ENCODE measurements around the gene OR2M5.

DNA sequence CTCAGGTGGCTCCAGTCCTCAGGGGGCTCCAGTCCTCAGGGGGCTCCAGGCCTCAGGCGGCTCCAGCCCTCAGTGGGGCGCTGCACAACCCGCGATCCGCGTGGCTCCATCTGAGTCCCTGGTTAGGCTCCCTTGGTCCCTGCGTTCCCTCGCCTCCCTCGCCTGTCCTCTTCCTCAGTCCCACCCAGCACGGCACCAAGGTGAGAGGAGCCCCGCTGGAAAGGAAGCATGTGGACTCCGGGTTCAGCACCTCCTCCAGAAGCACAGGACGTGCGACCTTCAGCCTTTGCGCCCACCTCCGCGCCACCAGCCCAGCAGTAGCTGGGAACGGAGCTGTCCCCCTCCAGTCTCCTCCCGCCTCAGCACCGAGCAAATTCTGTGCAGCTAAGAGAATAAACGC, 8.1 kb upstream of the OR2M5 start:
- TF ChIP-seq POLR2A (IDR thresholded peaks at IDR 0.05; ENCODE audit: control extremely low read depth in 1 of 2, low read depth in 2 of 2, low read length in 2 of 2) (no peak), ATF2 (IDR thresholded peaks at IDR 0.05; ENCODE audit: low read length) (no peak), TBP (IDR thresholded peaks at IDR 0.05; ENCODE audit: low read depth, low read length) (no peak), EGR1 (IDR thresholded peaks at IDR 0.05; ENCODE audit: borderline replicate concordance, low read depth, low read length) (no peak), POLR2AphosphoS5 (IDR thresholded peaks at IDR 0.05; ENCODE audit: low read depth, low read length) (no peak), CEBPB (IDR thresholded peaks at IDR 0.05; ENCODE audit: low read depth, low read length) (no peak), TAF1 (IDR thresholded peaks at IDR 0.05; ENCODE audit: low read depth, low read length) (no peak), EP300 (IDR thresholded peaks at IDR 0.05; ENCODE audit: borderline replicate concordance in 1 of 2, low read depth in 2 of 2, low read length in 2 of 2) (no peak), RNF2 (IDR thresholded peaks at IDR 0.05; ENCODE audit: borderline replicate concordance, low read depth, low read length, missing control alignments, poor library complexity, severe bottlenecking) (no peak), E2F6 (IDR thresholded peaks at IDR 0.05) (no peak)
- TF ChIP-seq, protein P1, sequence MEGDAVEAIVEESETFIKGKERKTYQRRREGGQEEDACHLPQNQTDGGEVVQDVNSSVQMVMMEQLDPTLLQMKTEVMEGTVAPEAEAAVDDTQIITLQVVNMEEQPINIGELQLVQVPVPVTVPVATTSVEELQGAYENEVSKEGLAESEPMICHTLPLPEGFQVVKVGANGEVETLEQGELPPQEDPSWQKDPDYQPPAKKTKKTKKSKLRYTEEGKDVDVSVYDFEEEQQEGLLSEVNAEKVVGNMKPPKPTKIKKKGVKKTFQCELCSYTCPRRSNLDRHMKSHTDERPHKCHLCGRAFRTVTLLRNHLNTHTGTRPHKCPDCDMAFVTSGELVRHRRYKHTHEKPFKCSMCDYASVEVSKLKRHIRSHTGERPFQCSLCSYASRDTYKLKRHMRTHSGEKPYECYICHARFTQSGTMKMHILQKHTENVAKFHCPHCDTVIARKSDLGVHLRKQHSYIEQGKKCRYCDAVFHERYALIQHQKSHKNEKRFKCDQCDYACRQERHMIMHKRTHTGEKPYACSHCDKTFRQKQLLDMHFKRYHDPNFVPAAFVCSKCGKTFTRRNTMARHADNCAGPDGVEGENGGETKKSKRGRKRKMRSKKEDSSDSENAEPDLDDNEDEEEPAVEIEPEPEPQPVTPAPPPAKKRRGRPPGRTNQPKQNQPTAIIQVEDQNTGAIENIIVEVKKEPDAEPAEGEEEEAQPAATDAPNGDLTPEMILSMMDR (IDR thresholded peaks at IDR 0.05; ENCODE audit: control extremely low read depth in 1 of 3, insufficient read depth in 1 of 3, low read depth in 1 of 3, low read length in 3 of 3) = no peak
